ENCODE measurements around the gene IFNW1. TPM values are rescaled to one million over a fixed set of nuclear protein-coding genes. Genes with fewer than 3 reads are reported as not detected.

IFNW1 gene
- total and polyA plus RNA-seq, 2 of the 13 experiments (the other 11 are each of a cell fraction or from before 2014, with no cell fraction given) = not detected

- TF ChIP-seq ATF2 (CRISPR knock-in tag; IDR thresholded peaks at IDR 0.05) = no peak
Measured at GRCh38 chr9:21110708-21111576, 30.7 kb downstream of the IFNW1 start (continued).

- ATAC-seq = no peak
Measured at GRCh38 chr9:21104787-21105186, 36.8 kb downstream of the IFNW1 start.

More at GRCh38 chr9:21104787-21105186, 36.8 kb downstream of the IFNW1 start:
- in situ Hi-C loops (cut with HindIII; ENCODE audit: extremely low pct_ligation_motif_present, low pct_unique_long_range_greater_than_20kb) = loop anchor here (25.0 kb wide), 3 partner anchors 492 to 1617 kb away; partner anchors contain the start of gene MLLT3
- TF ChIP-seq JUND (CRISPR knock-in tag; IDR thresholded peaks at IDR 0.05) (no peak), TOPORS (CRISPR knock-in tag; IDR thresholded peaks at IDR 0.05) (no peak), ZNF484 (CRISPR knock-in tag; IDR thresholded peaks at IDR 0.05; ENCODE audit: borderline replicate concordance, low read depth) (no peak), TFDP2 (CRISPR knock-in tag; IDR thresholded peaks at IDR 0.05) (no peak), ZBTB1 (CRISPR knock-in tag; IDR thresholded peaks at IDR 0.05; ENCODE audit: borderline replicate concordance) (no peak), ZNF354B (CRISPR knock-in tag; IDR thresholded peaks at IDR 0.05) (no peak), ZBTB4 (CRISPR knock-in tag; IDR thresholded peaks at IDR 0.05; ENCODE audit: borderline replicate concordance) (no peak), ZBTB25 (CRISPR knock-in tag; IDR thresholded peaks at IDR 0.05) (no peak), ZNF740 (CRISPR knock-in tag; IDR thresholded peaks at IDR 0.05) (no peak), NR2F6 (IDR thresholded peaks at IDR 0.05) (no peak), NR2F6 (CRISPR knock-in tag; IDR thresholded peaks at IDR 0.05) (no peak)
- 0% methylated on average over 1 of the region's 1 CpG for WGBS (ENCODE audit: low lambda C conversion rate)
- Histone ChIP-seq H3K4me2 (ENCODE audit: low read depth, low read length) (no peak overlapping the region), H3K27ac (ENCODE audit: extremely low read length, insufficient read depth, low read length) (no peak overlapping the region), H3K4me3 (replicated peaks in 1 of 3; ENCODE audit: insufficient read depth in 1 of 3, low read depth in 2 of 3, low read length in 3 of 3) (no peak overlapping the region), H4K20me1 (ENCODE audit: insufficient read depth, low read length) (no peaks in the 10 kb centered on the region), H3K36me3 (replicated peaks in 1 of 2; ENCODE audit: control insufficient read depth in 1 of 2, insufficient read depth in 2 of 2, low read length in 2 of 2) (no peaks in the 10 kb centered on the region), H3K9me3 (ENCODE audit: low read length) (no peaks in the 10 kb centered on the region), H3K4me1 (ENCODE audit: insufficient read depth, low read length) (no peaks in the 10 kb centered on the region), H3K27me3 (ENCODE audit: control insufficient read depth in 1 of 2, insufficient read depth in 2 of 2, low read length in 2 of 2) (no peaks in the 10 kb centered on the region), H3K9ac (ENCODE audit: insufficient read depth, low read depth, low read length) (no peak overlapping the region), H2AFZ (ENCODE audit: low read length) (no peak overlapping the region), H3K79me2 (ENCODE audit: insufficient read depth, low read length) (no peaks in the 10 kb centered on the region)
- POLR2A ChIA-PET = no interaction called here
- DNase-seq (ENCODE audit: low spot score) = no peak
- FAIRE-seq = no peak
- intact Hi-C loops (cut with micrococcal nuclease; ENCODE audit: unreplicated experiment) = no loop called here
- no TSS peak for BruUV-seq (replicated peaks)
- CTCF ChIA-PET (ENCODE audit: low intra/inter-chr PET ratio, low total read pairs) = no interaction called here

Data from HepG2 (cell line).